CD4-positive, alpha-beta T cell (primary cell): ENCODE results near the gene FAM174C. TPM values are rescaled to one million over a fixed set of nuclear protein-coding genes. Genes with fewer than 3 reads are reported as not detected.

Experiments
- ATAC-seq: fragments of 200-7000 bp; cut with Tn5 transposase; one replicate; pipeline ENCODE4 v1.10.0; 2022; ENCODE audit warnings: mild to moderate bottlenecking; ENCODE audit not compliant: poor library complexity
- CTCF ChIA-PET: fragments of 350-600 bp; sonication (Branson Sonifier 250); formaldehyde crosslinking; loops from one replicate; lab custom pipeline; 2021; ENCODE audit warnings: antibody characterized with exemption, inconsistent platforms; lab: Charles Lee
- POLR2A ChIA-PET: fragments of 350-600 bp; sonication (Branson Sonifier 250); formaldehyde crosslinking; loops from one replicate; lab custom pipeline; 2021; ENCODE audit warnings: antibody characterized with exemption, inconsistent platforms; lab: Charles Lee
- DNase-seq, 14 experiments: peaks; one replicate each; pipeline ENCODE4 v3.0.0-alpha.2; 2013 to 2020; ENCODE audit warnings: mixed read lengths in 2 of 14
- H3K27ac ChIP-seq, 2 donors: one replicate each; pipeline versions ENCODE4 v1.5.1 to v1.7.0; 2013; ENCODE audit warnings: low read length in 2 of 2, low read depth in 1 of 2, mild to moderate bottlenecking in 1 of 2
- H3K27me3 ChIP-seq, 2 experiments: 1 replicate in 1 of 2; 2 replicates in 1 of 2; pipeline versions ENCODE4 v1.6.1 to v1.7.0; 2013; ENCODE audit warnings: low read length in 2 of 2, control low read depth in 1 of 2, mild to moderate bottlenecking in 1 of 2, moderate library complexity in 1 of 2; ENCODE audit not compliant: insufficient read depth in 2 of 2, control insufficient read depth in 1 of 2
- H3K36me3 ChIP-seq: one replicate; pipeline ENCODE4 v1.6.1; 2013; ENCODE audit warnings: low read length, control low read depth; ENCODE audit not compliant: insufficient read depth
- H3K4me1 ChIP-seq: one replicate; pipeline ENCODE4 v1.6.1; 2013; ENCODE audit warnings: low read length, control low read depth; ENCODE audit not compliant: insufficient read depth
- H3K4me3 ChIP-seq: one replicate; pipeline ENCODE4 v1.5.1; 2013; ENCODE audit warnings: mild to moderate bottlenecking, low read length, moderate library complexity
- H3K9me3 ChIP-seq, 2 experiments: 1 replicate in 1 of 2; 2 replicates in 1 of 2; pipeline versions ENCODE4 v1.6.1 to v1.7.0; 2013; ENCODE audit warnings: low read length in 2 of 2, mild to moderate bottlenecking in 2 of 2, control low read depth in 1 of 2, moderate library complexity in 1 of 2; ENCODE audit not compliant: control insufficient read depth in 1 of 2, insufficient read depth in 1 of 2
- H3K27ac Mint-ChIP-seq: one replicate; pipeline ENCODE4 v1.8.0; 2020; ENCODE audit warnings: mixed read lengths
- H3K27me3 Mint-ChIP-seq: one replicate; pipeline ENCODE4 v1.8.0; 2021; ENCODE audit warnings: mixed read lengths
- H3K36me3 Mint-ChIP-seq: one replicate; pipeline ENCODE4 v1.8.0; 2021; ENCODE audit warnings: low read depth, mixed read lengths
- H3K4me1 Mint-ChIP-seq: one replicate; pipeline ENCODE4 v1.8.0; 2021; ENCODE audit warnings: low read depth, mixed read lengths
- H3K4me3 Mint-ChIP-seq: one replicate; pipeline ENCODE4 v1.8.0; 2020; ENCODE audit warnings: mild to moderate bottlenecking, mixed read lengths
- H3K9me3 Mint-ChIP-seq: one replicate; pipeline ENCODE4 v1.8.0; 2020; ENCODE audit warnings: mixed read lengths
- CTCF ChIP-seq: fragments of 200-600 bp; IDR thresholded peaks from one replicate; pipeline ENCODE4 v1.8.0; 2022; ENCODE audit warnings: antibody characterized with exemption, mild to moderate bottlenecking
- intact Hi-C, 2 experiments: fragments of 100-400 bp; cut with DNase I in 1 of 2; cut with micrococcal nuclease in 1 of 2; formaldehyde crosslinking; loops; one replicate each; pipeline versions ENCODE4 v1.15.1 to v1.9.0; 2023 to 2025; cut with DNase I, micrococcal nuclease
- total RNA-seq, 174 experiments: library from RNA in 2 of 174; stranded (reverse) in 2 of 174; gene quantifications; one replicate each; pipeline ENCODE4 v1.2.3 and lab custom pipeline; 2021 to 2026

The FAM174C gene
- total RNA-seq, 2 experiments from 2014 or later: 32.0 to 38.3 TPM

GRCh38 chr19:1280636-1281568, 5.6 kb downstream of the FAM174C start:
- H3K4me3 ChIP-seq: no peak overlapping the region
- Mint-ChIP-seq H3K4me1 (peaks cover 29% of the 10 kb centered on the region), H3K4me3 (peak overlapping the region; percentile 11), H3K9me3 (no peaks in the 10 kb centered on the region), H3K27ac (no peak overlapping the region), H3K27me3 (peaks cover 16% of the 10 kb centered on the region), H3K36me3 (peaks cover 27% of the 10 kb centered on the region)
- peaks cover 0 to 10% of the 10 kb centered on the region in 2 experiments for H3K9me3 ChIP-seq
- H3K27me3 ChIP-seq: peaks cover 15 to 18% of the 10 kb centered on the region in 2 experiments
- ATAC-seq (no peak), DNase-seq (no peak)
- peaks cover 28% of the 10 kb centered on the region for H3K4me1 ChIP-seq
- H3K27ac ChIP-seq: no peak overlapping the region
- peaks cover 28% of the 10 kb centered on the region for H3K36me3 ChIP-seq
- ChIA-PET POLR2A (interaction anchor here (0.6 to 2.5 kb wide), 3 partner anchors 12 to 175 kb away, joined by 3 to 29 read pairs (median 4); partner anchors contain the start of gene CIRBP), CTCF (interaction anchor here (1.4 to 2.0 kb wide), 2 partner anchors 37 to 91 kb away, joined by 12 read pairs; no protein-coding TSS in a partner anchor)
- intact Hi-C loops: no loop called here
- TF ChIP-seq CTCF: no peak

GRCh38 chr19:1281569-1282287, 6.4 kb downstream of the FAM174C start:
- peaks cover 18 to 22% of the 10 kb centered on the region in 2 experiments for H3K27me3 ChIP-seq
- no peak overlapping the region for H3K4me3 ChIP-seq
- POLR2A ChIA-PET: interaction anchor here (0.6 kb wide), 1 partner anchor 174 kb away, joined by 4 read pairs; no protein-coding TSS in a partner anchor
- intact Hi-C loops: no loop called here
- ATAC-seq: no peak
- no peak overlapping the region for H3K27ac ChIP-seq
- Mint-ChIP-seq H3K9me3 (no peaks in the 10 kb centered on the region), H3K36me3 (peaks cover 22% of the 10 kb centered on the region), H3K27me3 (peaks cover 21% of the 10 kb centered on the region), H3K27ac (no peak overlapping the region), H3K4me1 (peaks cover 24% of the 10 kb centered on the region), H3K4me3 (no peak overlapping the region)
- no peak for TF ChIP-seq CTCF
- CTCF ChIA-PET: no interaction called here
- H3K4me1 ChIP-seq: peaks cover 25% of the 10 kb centered on the region
- no peak for DNase-seq
- H3K36me3 ChIP-seq: peaks cover 28% of the 10 kb centered on the region
- peaks cover 0 to 13% of the 10 kb centered on the region in 2 experiments for H3K9me3 ChIP-seq

GRCh38 chr19:1282588-1283206, 7.4 kb downstream of the FAM174C start:
- Mint-ChIP-seq H3K27me3 (peaks cover 21% of the 10 kb centered on the region), H3K27ac (no peak overlapping the region), H3K4me3 (no peak overlapping the region), H3K9me3 (no peaks in the 10 kb centered on the region), H3K4me1 (peaks cover 21% of the 10 kb centered on the region), H3K36me3 (peaks cover 17% of the 10 kb centered on the region)
- Histone ChIP-seq H3K4me1 (peaks cover 22% of the 10 kb centered on the region), H3K9me3 (peaks cover 0 to 20% of the 10 kb centered on the region in 2 experiments), H3K4me3 (no peak overlapping the region), H3K36me3 (peaks cover 21% of the 10 kb centered on the region), H3K27me3 (peaks cover 26 to 31% of the 10 kb centered on the region in 2 experiments), H3K27ac (no peak overlapping the region)
- ATAC-seq: no peak
- intact Hi-C loops: no loop called here
- no peak for DNase-seq
- TF ChIP-seq CTCF: no peak
- ChIA-PET CTCF (no interaction called here), POLR2A (interaction anchor here (0.7 to 2.0 kb wide), 2 partner anchors 13 to 120 kb away, joined by 3 to 7 read pairs; partner anchors contain the start of gene CIRBP)
